ENCODE measurements around the gene SCARB1. TPM values are rescaled to one million over a fixed set of nuclear protein-coding genes. Genes with fewer than 3 reads are reported as not detected.

SCARB1 gene
- total RNA-seq, 1 experiment from 2014 or later = 31.3 TPM

DNA sequence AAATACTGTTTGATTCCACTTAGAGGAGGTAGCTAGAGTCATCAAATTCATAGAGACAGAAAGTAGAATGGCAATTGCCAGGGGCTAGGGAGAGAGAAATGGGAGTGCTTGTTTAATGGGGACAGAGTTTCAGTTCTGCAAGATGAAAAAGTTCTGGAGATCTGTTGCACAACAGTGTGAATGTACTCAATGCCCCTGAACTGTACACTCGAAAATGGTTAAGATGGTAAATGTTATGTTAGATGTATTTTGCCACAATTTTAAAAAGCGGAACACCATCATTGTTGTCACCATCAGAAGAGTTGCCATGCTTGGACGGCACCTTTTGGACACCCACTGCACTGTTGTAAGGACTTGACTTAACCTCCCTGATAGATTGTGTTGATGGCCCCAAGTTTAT lies 106.9 kb downstream of the SCARB1 start:
- Histone ChIP-seq H2BK5ac (ENCODE audit: insufficient read length, low read length) (no peak overlapping the region), H2BK15ac (ENCODE audit: low read depth, low read length) (no peak overlapping the region), H3K9me3 (ENCODE audit: control insufficient read depth, low read depth, low read length) (no peaks in the 10 kb centered on the region), H3K79me2 (ENCODE audit: insufficient read depth, low read length) (no peaks in the 10 kb centered on the region), H3K56ac (ENCODE audit: insufficient read length, low read depth, low read length) (no peak overlapping the region), H3K4me1 (ENCODE audit: insufficient read depth, low read length) (no peaks in the 10 kb centered on the region), H3K9ac (ENCODE audit: extremely low read depth, insufficient read length, low read length) (no peak overlapping the region), H3K79me1 (ENCODE audit: insufficient read depth, low read depth, low read length, poor library complexity, severe bottlenecking) (no peaks in the 10 kb centered on the region), H4K20me1 (ENCODE audit: control insufficient read depth, insufficient read depth, insufficient read length) (no peaks in the 10 kb centered on the region), H3K27me3 (ENCODE audit: insufficient read depth, low read length) (no peaks in the 10 kb centered on the region), H3K27ac (ENCODE audit: insufficient read length, low read depth, low read length) (no peak overlapping the region), H2BK20ac (ENCODE audit: low read depth, low read length, poor library complexity, severe bottlenecking) (no peak overlapping the region), H2BK120ac (ENCODE audit: low read depth, low read length, poor library complexity, severe bottlenecking) (no peak overlapping the region), H3K23me2 (ENCODE audit: insufficient read length, low read depth, low read length, poor library complexity, severe bottlenecking) (no peaks in the 10 kb centered on the region), H2AFZ (ENCODE audit: low read length) (no peak overlapping the region), H3K4ac (ENCODE audit: low read depth, low read length) (no peak overlapping the region), H3T11ph (ENCODE audit: low read length) (no peak overlapping the region), H3K4me2 (ENCODE audit: insufficient read depth, insufficient read length, low read length) (no peak overlapping the region), H3K18ac (ENCODE audit: insufficient read length, low read depth, low read length) (no peak overlapping the region), H3K23ac (ENCODE audit: insufficient read length, low read depth, low read length) (no peak overlapping the region), H4K8ac (replicated peaks; ENCODE audit: insufficient read length, low read depth, low read length) (no peak overlapping the region), H3K14ac (ENCODE audit: insufficient read depth, low read length) (no peak overlapping the region), H2BK12ac (ENCODE audit: insufficient read length, low read depth, low read length) (no peak overlapping the region), H4K5ac (ENCODE audit: insufficient read length, low read depth, low read length) (no peak overlapping the region), H2AK5ac (ENCODE audit: insufficient read length, low read length) (no peak overlapping the region), H4K91ac (ENCODE audit: insufficient read length, low read depth, low read length) (no peak overlapping the region)
- TF ChIP-seq, protein P1, sequence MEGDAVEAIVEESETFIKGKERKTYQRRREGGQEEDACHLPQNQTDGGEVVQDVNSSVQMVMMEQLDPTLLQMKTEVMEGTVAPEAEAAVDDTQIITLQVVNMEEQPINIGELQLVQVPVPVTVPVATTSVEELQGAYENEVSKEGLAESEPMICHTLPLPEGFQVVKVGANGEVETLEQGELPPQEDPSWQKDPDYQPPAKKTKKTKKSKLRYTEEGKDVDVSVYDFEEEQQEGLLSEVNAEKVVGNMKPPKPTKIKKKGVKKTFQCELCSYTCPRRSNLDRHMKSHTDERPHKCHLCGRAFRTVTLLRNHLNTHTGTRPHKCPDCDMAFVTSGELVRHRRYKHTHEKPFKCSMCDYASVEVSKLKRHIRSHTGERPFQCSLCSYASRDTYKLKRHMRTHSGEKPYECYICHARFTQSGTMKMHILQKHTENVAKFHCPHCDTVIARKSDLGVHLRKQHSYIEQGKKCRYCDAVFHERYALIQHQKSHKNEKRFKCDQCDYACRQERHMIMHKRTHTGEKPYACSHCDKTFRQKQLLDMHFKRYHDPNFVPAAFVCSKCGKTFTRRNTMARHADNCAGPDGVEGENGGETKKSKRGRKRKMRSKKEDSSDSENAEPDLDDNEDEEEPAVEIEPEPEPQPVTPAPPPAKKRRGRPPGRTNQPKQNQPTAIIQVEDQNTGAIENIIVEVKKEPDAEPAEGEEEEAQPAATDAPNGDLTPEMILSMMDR (conservative IDR thresholded peaks at IDR 0.05) = no peak
- DNase-seq = no peak
- no CpG with 5 or more reads among the region's 3 CpGs for WGBS (ENCODE audit: extremely low coverage, insufficient read length, low lambda C conversion rate)
- Mint-ChIP-seq H3K27me3 (ENCODE audit: low read depth) (peaks cover 24% of the 10 kb centered on the region), H3K36me3 (ENCODE audit: insufficient read depth in 1 of 3, low read depth in 3 of 3) (peaks cover 7 to 31% (median 20%) of the 10 kb centered on the region in 3 experiments; a peak in 6 of 7 replicates), H3K9me3 (peaks cover 25 to 31% of the 10 kb centered on the region in 2 experiments), H3K27ac (no peak overlapping the region), H3K4me1 (peaks cover 26 to 27% of the 10 kb centered on the region in 2 experiments), H3K4me3 (no peak overlapping the region)
